ENCODE measurements around the gene LRRC7.
"Not testable (repeated sequence)": the region's sequence is repeated elsewhere in the genome, so short reads cannot be mapped to it uniquely, and the experiment has no call there.

The LRRC7 gene

GRCh38 chr1:69702085-69702484 is 134.4 kb downstream of the LRRC7 start:
- DNase-seq = no peak

DNA sequence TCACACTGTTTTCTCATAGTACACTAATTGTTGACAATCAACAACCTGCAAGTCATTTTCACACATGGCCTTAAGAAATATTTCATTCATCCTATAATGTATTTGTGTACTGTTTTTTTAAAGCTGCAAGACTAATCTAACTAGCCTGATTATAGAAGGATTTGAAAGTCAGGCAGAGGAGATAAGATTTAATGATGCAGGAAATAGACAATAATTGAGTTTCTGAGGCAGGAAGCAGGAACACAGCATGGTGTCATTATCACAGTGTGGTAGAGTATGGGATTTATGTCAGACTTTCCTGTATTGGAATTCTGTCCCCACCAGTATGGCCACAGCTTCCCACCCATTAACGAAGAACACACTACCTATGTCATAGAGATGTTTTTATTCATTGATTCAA is 138.8 kb downstream of the LRRC7 start:
- no peak for DNase-seq

- DNase-seq = no peak
Measured at GRCh38 chr1:69707103-69707502, 139.4 kb downstream of the LRRC7 start.

DNA sequence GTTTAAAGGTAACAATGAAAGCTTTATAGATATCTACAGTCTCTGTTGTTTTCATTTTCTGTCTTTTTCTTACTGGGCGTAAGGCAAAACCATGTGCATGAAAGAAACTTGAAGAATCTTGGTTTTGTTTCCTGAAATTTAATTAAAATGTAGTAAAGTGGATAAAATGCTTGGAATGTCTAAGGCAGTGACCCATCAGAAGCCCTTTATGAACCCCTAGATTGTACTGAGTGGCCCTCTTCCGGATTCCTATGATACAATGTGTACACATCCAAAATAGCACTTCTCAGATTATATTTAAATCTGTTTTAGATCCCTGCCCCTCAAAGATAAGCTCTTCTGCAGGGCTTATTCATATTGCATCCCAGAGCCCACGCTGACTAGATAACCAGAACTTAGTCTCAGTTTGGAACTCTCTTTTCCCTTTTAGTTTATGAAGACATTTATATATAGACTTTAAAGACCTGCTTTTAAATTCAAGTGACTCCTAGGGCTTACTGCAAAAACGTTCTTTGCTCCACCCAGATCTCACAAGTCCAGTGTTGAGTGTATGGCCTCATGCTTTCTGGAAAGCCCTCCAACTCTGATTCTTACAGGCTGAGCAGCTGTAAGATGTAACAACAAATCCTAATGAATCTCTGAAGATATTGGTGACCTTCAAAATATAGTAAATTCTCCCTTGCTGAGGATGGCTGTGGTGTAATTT is 142.9 kb downstream of the LRRC7 start:
- no peak for DNase-seq

- no peak for DNase-seq
Measured at GRCh38 chr1:69711190-69711930, 143.6 kb downstream of the LRRC7 start.

DNA sequence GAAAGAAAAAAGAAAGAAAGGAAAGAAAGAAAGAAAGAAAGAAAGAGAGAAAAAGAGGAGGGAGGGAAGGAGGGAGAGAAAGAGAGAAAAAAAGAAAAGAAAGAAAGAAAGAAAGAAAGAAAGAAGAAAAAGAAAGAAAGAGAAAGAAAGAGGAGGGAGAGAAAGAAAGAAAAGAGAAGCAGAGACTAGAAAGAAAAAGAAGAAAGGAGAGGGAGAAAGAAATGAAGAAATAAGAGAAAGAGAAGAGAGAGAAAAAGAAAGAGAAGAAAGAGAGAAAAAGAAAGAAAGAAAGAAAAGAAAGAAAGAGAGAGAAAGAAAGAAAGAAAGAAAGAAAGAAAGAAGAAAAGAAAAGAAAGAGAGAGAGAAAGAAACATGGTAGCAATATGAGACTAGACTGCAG is 150.1 kb downstream of the LRRC7 start:
- not testable (repeated sequence) for DNase-seq

- peak; percentile 15 for DNase-seq
Measured at GRCh38 chr1:69728206-69728605, 160.5 kb downstream of the LRRC7 start.

DNA sequence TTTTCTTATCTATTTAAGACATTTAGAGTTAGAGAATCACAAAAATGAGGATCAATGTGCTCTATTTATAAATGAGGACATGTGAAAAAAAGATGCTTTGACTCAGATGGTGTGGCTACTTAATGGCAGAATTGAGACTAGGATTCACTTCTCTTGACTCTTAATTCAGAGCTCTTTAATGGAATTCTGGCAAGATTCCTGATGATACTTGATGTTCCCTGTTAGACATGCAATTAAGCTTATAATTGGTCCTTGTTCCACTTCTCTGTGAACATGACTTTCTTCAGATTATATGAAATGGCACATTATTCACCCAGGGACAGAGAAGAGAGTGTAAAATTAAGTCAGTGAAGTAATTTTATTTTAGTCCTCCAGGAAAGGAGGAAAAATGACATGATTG is 165.3 kb downstream of the LRRC7 start:
- DNase-seq = no peak

DNA sequence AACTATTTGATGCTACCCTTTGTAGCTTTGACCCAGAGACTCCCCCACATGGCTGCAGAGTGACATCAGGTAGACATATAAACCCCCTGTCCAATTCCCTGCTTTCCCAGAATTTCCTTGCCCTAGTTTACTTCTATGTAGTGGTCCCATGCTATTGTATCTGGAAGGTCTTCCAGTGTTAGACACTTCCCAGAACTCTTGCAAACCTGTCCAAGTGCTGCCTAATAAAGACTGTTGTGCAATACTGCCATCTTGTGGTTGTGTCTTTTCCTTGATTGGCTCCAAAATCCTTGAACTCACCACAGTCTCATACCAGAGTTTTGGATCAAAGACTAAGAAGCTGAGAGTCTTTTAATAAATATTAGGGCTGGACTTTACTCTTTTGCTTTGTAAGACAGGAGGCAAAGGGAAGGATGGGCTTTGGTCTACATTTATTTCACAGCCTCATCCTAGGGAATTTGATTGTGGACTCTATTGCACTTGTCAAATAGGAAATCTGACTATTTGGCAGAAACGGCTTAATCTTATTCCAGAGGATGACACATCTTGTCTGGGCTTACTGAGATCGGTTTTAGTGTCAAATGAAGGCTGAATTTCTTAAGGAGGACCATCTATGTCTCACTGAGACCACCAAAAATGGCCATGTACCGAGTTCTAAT is 169.9 kb downstream of the LRRC7 start:
- DNase-seq = peak; percentile 64

GRCh38 chr1:69738458-69739250 is 170.9 kb downstream of the LRRC7 start:
- no peak for DNase-seq

DNA sequence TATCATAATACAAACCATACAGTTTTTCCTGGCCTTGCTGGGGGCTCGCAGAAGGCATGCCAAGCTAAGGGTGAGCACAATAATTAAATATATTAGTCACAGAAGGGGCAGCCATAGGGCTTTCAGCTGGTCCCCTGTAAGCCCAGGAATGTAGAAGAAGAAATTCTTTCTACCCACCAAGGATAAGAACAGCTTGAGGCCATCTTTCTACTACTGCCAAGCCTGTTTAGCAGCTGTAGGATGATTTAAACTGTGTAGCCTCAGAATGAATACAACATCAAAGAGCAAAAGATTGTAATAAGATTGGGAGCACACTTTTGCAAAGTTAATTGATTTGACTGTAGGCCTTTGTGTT is 171.5 kb downstream of the LRRC7 start:
- DNase-seq = no peak

DNA sequence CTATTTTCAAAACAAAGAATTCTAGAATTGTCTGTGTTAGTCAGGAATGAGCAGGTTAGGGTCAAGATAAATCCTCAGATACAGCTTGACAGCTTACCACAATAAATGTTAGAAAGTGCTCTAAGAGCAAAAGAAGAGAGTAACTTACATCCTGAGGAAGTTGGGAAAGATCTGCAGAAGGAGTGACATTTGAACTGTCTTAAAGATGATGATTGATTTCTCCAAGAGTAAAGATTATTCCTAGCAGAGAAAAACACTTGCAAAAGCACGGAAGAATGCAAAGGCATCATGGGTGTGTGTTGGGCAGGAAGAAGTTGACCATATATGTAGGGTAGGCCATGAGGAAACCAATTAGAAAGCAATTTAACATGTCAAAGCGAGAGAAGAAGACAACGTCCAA is 175.4 kb downstream of the LRRC7 start:
- DNase-seq = no peak

GRCh38 chr1:69744381-69744780 is 176.7 kb downstream of the LRRC7 start:
- DNase-seq = no peak

- no peak for DNase-seq
Measured at GRCh38 chr1:69747207-69747606, 179.5 kb downstream of the LRRC7 start.

DNA sequence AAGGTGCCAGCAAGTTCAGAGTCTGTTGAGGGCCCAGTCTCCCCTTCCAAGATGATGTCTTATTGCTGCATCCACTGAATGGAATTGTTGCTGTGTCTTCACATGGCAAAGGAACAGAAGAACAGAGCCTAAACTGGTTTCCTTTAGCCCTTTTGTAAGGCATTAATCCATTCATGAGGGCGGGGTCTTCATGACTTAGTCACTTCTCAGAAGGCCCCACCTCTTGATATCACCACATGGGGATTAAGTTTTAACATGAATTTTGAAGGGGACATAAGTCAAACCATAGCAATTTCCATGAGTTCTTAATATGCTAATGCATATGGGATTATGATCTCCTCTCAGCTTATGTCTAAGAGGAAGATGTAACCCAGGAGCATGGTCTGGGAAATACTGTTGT is 182.9 kb downstream of the LRRC7 start:
- no peak for DNase-seq

DNA sequence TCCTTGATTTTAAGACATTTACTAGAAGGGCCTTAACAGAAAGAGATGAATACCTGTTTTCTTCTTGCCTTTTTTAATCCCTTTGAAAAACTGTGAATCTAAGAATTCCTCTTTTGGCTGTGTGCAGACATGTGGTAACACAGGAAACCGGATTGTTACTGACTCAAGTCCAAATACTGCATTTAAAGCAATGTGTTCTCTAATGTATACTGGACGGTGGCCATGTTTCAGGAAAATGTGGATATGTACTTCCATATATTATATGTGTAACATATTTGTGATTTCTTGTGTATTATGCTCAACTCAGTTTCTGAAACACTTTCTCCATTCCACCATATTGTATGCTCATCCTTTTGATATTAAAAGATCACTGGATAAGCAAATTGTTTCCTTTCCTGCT is 185.1 kb downstream of the LRRC7 start:
- DNase-seq = no peak

DNA sequence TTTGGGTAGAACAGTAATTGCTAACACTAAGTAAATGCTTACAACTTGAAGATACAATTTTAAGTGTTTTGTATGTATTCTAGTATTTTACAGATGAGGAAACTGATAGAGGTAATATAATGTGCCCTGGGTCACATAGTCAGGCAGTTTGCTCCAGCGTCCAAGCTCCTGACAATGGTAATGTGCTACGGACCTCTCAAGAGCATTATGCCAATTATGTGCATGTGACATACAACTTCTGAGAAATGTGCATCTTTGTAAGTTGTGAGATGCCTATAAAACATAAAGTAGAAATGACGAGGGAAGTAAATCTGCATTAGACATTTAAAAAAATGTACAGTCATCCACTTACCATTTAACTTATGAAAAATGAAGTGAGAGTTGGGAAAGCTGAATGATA is 186.8 kb downstream of the LRRC7 start:
- DNase-seq = no peak

- no peak for DNase-seq
Measured at GRCh38 chr1:69755647-69756046, 187.9 kb downstream of the LRRC7 start.

GRCh38 chr1:69765951-69766350 is 198.2 kb downstream of the LRRC7 start:
- DNase-seq = no peak

- DNase-seq = no peak
Measured at GRCh38 chr1:69766431-69767180, 198.9 kb downstream of the LRRC7 start.

GRCh38 chr1:69776555-69776954 is 208.8 kb downstream of the LRRC7 start:
- DNase-seq = no peak

DNA sequence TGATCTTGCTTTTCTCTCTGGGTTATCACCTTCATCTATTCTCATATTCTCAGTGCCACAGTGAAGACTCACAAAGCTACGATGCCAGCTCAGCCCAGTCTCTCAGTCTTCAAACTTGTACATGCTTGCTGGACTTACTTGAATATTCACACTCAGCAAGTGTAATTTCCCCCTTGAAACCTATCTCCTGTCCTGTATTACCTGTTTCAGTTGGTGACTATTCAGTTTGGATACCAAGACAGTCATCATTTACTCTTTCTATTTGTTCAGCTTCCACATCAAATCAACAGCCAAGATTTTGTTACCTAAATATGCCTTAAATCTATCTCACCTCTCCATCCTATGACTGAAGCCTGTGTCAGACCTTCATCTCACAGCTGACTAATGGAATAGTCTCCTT is 209.7 kb downstream of the LRRC7 start:
- DNase-seq = no peak

GRCh38 chr1:69777971-69778370 is 210.2 kb downstream of the LRRC7 start:
- DNase-seq = no peak

All from NCI-H2171 (cell line).